WTC11 (cell line): ENCODE measurements around the gene G6PC3. TPM values are rescaled to one million over a fixed set of nuclear protein-coding genes. Genes with fewer than 3 reads are reported as not detected.

ENCODE experiments used
- ATAC-seq: fragments of 200-7000 bp; cut with Tn5 transposase; 2 replicates; pipeline ENCODE4 v1.10.0; 2021; ENCODE audit warnings: mild to moderate bottlenecking, moderate library complexity
- CTCF ChIA-PET: fragments of 300-600 bp; sonication (Branson Sonifier 250); formaldehyde crosslinking; loops from one replicate; lab custom pipeline; 2021; ENCODE audit warnings: antibody characterized with exemption; lab: Charles Lee
- POLR2A ChIA-PET: fragments of 350-600 bp; sonication (Branson Sonifier 250); formaldehyde crosslinking; loops from one replicate; lab custom pipeline; 2021; ENCODE audit warnings: antibody characterized with exemption; lab: Charles Lee
- DNase-seq: peaks from one replicate; pipeline ENCODE4 v3.0.0; 2021; ENCODE audit warnings: low spot score
- H3K27ac Mint-ChIP-seq: 2 replicates; pipeline ENCODE4 v1.8.0; 2021; ENCODE audit warnings: mixed read lengths
- H3K27me3 Mint-ChIP-seq: 2 replicates; pipeline ENCODE4 v1.8.0; 2021; ENCODE audit warnings: low read depth, mild to moderate bottlenecking, moderate library complexity, mixed read lengths
- H3K36me3 Mint-ChIP-seq: 2 replicates; pipeline ENCODE4 v1.8.0; 2021; ENCODE audit warnings: mixed read lengths
- H3K4me1 Mint-ChIP-seq: 2 replicates; pipeline ENCODE4 v1.8.0; 2022; ENCODE audit warnings: mixed read lengths
- H3K4me3 Mint-ChIP-seq: 2 replicates; pipeline ENCODE4 v1.8.0; 2021; ENCODE audit warnings: mild to moderate bottlenecking, moderate library complexity, mixed read lengths
- H3K9me3 Mint-ChIP-seq: 2 replicates; pipeline ENCODE4 v1.8.0; 2021; ENCODE audit warnings: mixed read lengths
- EMX1 ChIP-seq: fragments of 250-450 bp; sonication (Bioruptor Pico); IDR thresholded peaks from 2 replicates; pipeline ENCODE4 v1.8.0; 2021; ENCODE audit warnings: mild to moderate bottlenecking
- FOXJ3 ChIP-seq: sonication (generic); formaldehyde crosslinking; IDR thresholded peaks from 2 replicates; pipeline ENCODE4 v1.9.0; 2021; ENCODE audit warnings: missing genetic modification reagents, mild to moderate bottlenecking, borderline replicate concordance
- GTF2I ChIP-seq: fragments of 250-450 bp; sonication (Bioruptor Pico); conservative IDR thresholded peaks from 2 replicates; pipeline ENCODE4 v1.4.0; 2021; ENCODE audit warnings: mild to moderate bottlenecking
- MYBL2 ChIP-seq: sonication (generic); formaldehyde crosslinking; IDR thresholded peaks from 2 replicates; pipeline ENCODE4 v1.8.1; 2023; ENCODE audit warnings: mild to moderate bottlenecking, moderate library complexity, missing genetic modification reagents
- NR2C2 ChIP-seq: sonication (generic); formaldehyde crosslinking; IDR thresholded peaks from 2 replicates; pipeline ENCODE4 v1.8.0; 2022; ENCODE audit warnings: mild to moderate bottlenecking, missing genetic modification reagents
- SMAD3 ChIP-seq: sonication (generic); formaldehyde crosslinking; IDR thresholded peaks from 2 replicates; pipeline ENCODE4 v1.8.0; 2022; ENCODE audit warnings: missing genetic modification reagents, mild to moderate bottlenecking, borderline replicate concordance
- ZBTB21 ChIP-seq: sonication (generic); formaldehyde crosslinking; IDR thresholded peaks from 2 replicates; pipeline ENCODE4 v1.8.1; 2023; ENCODE audit warnings: mild to moderate bottlenecking, missing genetic modification reagents, borderline replicate concordance
- ZNF317 ChIP-seq: sonication (generic); formaldehyde crosslinking; IDR thresholded peaks from 2 replicates; pipeline ENCODE4 v1.8.1; 2023; ENCODE audit warnings: low read depth, mild to moderate bottlenecking, moderate library complexity, missing genetic modification reagents, borderline replicate concordance
- total RNA-seq: library from RNA; stranded (reverse); gene quantifications from 3 replicates; pipeline ENCODE4 v1.2.3, GENCODE V29; 2021
- TF ChIP-seq, protein P1 (sequence below): sonication (generic); formaldehyde crosslinking; conservative IDR thresholded peaks from 2 replicates; pipeline ENCODE4 v1.8.1; 2023; ENCODE audit warnings: mild to moderate bottlenecking, low read depth, missing genetic modification reagents, moderate library complexity
- TF ChIP-seq, protein P2 (sequence below): fragments of 200-600 bp; IDR thresholded peaks from 2 replicates; pipeline ENCODE4 v1.8.0; 2022; ENCODE audit warnings: antibody characterized with exemption
- TF ChIP-seq, protein P3 (sequence below): sonication (generic); formaldehyde crosslinking; IDR thresholded peaks from 2 replicates; pipeline ENCODE4 v1.8.1; 2022; ENCODE audit warnings: mild to moderate bottlenecking, moderate library complexity, missing genetic modification reagents
- TF ChIP-seq, protein P4 (sequence below): sonication (generic); formaldehyde crosslinking; IDR thresholded peaks from 2 replicates; pipeline ENCODE4 v1.8.1; 2022; ENCODE audit warnings: low read depth, mild to moderate bottlenecking, moderate library complexity, missing genetic modification reagents, borderline replicate concordance
- TF ChIP-seq, protein P5 (sequence below): sonication (generic); formaldehyde crosslinking; IDR thresholded peaks from 2 replicates; pipeline ENCODE4 v1.8.0; 2023; ENCODE audit warnings: mild to moderate bottlenecking, missing genetic modification reagents
- TF ChIP-seq, protein P6 (sequence below): sonication (generic); formaldehyde crosslinking; IDR thresholded peaks from 2 replicates; pipeline ENCODE4 v1.8.1; 2023; ENCODE audit warnings: mild to moderate bottlenecking, missing genetic modification reagents, borderline replicate concordance
- TF ChIP-seq, protein P7 (sequence below): fragments of 250-450 bp; sonication (Bioruptor Pico); IDR thresholded peaks from 2 replicates; pipeline ENCODE4 v2.1.2; 2022; ENCODE audit warnings: mild to moderate bottlenecking, moderate library complexity

Gene G6PC3
- total RNA-seq, 1 experiment from 2014 or later: 121 TPM

DNA sequence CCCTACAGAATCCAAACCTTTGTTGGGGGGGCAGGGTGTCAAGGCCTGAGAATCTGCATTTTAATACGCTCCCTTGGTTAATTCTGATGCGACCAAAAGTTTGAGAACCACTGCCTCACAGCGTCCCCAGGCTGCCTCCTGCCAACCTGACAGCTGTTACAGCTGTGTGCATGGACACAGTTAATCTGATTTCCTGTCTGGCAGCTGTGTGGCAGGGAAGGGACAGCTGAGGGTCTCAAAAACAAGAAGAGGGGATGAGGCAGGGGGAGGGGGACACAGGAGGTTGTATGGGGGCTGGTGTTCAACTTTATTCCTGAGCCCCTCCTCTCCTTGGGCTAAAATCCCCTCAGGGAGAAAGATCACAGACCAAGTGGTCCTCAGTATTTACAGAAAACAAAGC lies 35.4 kb downstream of the G6PC3 start (continued):
- TF ChIP-seq, protein P1, sequence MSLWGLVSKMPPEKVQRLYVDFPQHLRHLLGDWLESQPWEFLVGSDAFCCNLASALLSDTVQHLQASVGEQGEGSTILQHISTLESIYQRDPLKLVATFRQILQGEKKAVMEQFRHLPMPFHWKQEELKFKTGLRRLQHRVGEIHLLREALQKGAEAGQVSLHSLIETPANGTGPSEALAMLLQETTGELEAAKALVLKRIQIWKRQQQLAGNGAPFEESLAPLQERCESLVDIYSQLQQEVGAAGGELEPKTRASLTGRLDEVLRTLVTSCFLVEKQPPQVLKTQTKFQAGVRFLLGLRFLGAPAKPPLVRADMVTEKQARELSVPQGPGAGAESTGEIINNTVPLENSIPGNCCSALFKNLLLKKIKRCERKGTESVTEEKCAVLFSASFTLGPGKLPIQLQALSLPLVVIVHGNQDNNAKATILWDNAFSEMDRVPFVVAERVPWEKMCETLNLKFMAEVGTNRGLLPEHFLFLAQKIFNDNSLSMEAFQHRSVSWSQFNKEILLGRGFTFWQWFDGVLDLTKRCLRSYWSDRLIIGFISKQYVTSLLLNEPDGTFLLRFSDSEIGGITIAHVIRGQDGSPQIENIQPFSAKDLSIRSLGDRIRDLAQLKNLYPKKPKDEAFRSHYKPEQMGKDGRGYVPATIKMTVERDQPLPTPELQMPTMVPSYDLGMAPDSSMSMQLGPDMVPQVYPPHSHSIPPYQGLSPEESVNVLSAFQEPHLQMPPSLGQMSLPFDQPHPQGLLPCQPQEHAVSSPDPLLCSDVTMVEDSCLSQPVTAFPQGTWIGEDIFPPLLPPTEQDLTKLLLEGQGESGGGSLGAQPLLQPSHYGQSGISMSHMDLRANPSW (CRISPR knock-in tag): no peak
- TF ChIP-seq GTF2I (CRISPR knock-in tag) (no peak), EMX1 (CRISPR knock-in tag) (no peak), ZBTB21 (CRISPR knock-in tag) (no peak), SMAD3 (CRISPR knock-in tag) (no peak), MYBL2 (CRISPR knock-in tag) (no peak)
- TF ChIP-seq, protein P2, sequence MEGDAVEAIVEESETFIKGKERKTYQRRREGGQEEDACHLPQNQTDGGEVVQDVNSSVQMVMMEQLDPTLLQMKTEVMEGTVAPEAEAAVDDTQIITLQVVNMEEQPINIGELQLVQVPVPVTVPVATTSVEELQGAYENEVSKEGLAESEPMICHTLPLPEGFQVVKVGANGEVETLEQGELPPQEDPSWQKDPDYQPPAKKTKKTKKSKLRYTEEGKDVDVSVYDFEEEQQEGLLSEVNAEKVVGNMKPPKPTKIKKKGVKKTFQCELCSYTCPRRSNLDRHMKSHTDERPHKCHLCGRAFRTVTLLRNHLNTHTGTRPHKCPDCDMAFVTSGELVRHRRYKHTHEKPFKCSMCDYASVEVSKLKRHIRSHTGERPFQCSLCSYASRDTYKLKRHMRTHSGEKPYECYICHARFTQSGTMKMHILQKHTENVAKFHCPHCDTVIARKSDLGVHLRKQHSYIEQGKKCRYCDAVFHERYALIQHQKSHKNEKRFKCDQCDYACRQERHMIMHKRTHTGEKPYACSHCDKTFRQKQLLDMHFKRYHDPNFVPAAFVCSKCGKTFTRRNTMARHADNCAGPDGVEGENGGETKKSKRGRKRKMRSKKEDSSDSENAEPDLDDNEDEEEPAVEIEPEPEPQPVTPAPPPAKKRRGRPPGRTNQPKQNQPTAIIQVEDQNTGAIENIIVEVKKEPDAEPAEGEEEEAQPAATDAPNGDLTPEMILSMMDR: no peak

DNA sequence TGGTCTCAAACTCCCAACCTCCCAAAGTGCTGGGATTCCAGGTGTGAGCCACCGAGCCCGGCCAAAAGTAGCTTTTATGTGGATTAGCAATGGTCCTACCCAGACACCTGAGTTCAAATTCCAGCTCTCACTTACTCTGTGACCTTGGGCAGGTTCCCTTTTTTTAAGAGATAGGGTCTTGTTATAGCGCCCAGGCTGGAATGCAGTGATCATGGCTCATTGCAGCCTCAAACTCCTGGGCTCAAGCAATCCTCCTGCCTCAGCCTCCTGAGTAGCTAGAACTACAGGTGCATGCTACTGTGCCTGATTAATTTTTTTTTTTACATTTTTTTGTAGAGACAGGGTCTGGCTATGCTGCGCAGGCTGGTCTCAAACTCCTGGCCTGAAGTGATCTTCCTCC lies 36.3 kb downstream of the G6PC3 start:
- TF ChIP-seq FOXJ3 (CRISPR knock-in tag): no peak
- TF ChIP-seq, protein P3, sequence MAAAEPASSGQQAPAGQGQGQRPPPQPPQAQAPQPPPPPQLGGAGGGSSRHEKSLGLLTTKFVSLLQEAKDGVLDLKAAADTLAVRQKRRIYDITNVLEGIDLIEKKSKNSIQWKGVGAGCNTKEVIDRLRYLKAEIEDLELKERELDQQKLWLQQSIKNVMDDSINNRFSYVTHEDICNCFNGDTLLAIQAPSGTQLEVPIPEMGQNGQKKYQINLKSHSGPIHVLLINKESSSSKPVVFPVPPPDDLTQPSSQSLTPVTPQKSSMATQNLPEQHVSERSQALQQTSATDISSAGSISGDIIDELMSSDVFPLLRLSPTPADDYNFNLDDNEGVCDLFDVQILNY (CRISPR knock-in tag): no peak
- TF ChIP-seq, protein P4, sequence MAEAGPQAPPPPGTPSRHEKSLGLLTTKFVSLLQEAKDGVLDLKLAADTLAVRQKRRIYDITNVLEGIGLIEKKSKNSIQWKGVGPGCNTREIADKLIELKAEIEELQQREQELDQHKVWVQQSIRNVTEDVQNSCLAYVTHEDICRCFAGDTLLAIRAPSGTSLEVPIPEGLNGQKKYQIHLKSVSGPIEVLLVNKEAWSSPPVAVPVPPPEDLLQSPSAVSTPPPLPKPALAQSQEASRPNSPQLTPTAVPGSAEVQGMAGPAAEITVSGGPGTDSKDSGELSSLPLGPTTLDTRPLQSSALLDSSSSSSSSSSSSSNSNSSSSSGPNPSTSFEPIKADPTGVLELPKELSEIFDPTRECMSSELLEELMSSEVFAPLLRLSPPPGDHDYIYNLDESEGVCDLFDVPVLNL: no peak
- TF ChIP-seq ZNF317 (CRISPR knock-in tag): no peak
- TF ChIP-seq, protein P5, sequence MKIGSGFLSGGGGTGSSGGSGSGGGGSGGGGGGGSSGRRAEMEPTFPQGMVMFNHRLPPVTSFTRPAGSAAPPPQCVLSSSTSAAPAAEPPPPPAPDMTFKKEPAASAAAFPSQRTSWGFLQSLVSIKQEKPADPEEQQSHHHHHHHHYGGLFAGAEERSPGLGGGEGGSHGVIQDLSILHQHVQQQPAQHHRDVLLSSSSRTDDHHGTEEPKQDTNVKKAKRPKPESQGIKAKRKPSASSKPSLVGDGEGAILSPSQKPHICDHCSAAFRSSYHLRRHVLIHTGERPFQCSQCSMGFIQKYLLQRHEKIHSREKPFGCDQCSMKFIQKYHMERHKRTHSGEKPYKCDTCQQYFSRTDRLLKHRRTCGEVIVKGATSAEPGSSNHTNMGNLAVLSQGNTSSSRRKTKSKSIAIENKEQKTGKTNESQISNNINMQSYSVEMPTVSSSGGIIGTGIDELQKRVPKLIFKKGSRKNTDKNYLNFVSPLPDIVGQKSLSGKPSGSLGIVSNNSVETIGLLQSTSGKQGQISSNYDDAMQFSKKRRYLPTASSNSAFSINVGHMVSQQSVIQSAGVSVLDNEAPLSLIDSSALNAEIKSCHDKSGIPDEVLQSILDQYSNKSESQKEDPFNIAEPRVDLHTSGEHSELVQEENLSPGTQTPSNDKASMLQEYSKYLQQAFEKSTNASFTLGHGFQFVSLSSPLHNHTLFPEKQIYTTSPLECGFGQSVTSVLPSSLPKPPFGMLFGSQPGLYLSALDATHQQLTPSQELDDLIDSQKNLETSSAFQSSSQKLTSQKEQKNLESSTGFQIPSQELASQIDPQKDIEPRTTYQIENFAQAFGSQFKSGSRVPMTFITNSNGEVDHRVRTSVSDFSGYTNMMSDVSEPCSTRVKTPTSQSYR (CRISPR knock-in tag): no peak
- TF ChIP-seq GTF2I (CRISPR knock-in tag): no peak
- TF ChIP-seq, protein P6, sequence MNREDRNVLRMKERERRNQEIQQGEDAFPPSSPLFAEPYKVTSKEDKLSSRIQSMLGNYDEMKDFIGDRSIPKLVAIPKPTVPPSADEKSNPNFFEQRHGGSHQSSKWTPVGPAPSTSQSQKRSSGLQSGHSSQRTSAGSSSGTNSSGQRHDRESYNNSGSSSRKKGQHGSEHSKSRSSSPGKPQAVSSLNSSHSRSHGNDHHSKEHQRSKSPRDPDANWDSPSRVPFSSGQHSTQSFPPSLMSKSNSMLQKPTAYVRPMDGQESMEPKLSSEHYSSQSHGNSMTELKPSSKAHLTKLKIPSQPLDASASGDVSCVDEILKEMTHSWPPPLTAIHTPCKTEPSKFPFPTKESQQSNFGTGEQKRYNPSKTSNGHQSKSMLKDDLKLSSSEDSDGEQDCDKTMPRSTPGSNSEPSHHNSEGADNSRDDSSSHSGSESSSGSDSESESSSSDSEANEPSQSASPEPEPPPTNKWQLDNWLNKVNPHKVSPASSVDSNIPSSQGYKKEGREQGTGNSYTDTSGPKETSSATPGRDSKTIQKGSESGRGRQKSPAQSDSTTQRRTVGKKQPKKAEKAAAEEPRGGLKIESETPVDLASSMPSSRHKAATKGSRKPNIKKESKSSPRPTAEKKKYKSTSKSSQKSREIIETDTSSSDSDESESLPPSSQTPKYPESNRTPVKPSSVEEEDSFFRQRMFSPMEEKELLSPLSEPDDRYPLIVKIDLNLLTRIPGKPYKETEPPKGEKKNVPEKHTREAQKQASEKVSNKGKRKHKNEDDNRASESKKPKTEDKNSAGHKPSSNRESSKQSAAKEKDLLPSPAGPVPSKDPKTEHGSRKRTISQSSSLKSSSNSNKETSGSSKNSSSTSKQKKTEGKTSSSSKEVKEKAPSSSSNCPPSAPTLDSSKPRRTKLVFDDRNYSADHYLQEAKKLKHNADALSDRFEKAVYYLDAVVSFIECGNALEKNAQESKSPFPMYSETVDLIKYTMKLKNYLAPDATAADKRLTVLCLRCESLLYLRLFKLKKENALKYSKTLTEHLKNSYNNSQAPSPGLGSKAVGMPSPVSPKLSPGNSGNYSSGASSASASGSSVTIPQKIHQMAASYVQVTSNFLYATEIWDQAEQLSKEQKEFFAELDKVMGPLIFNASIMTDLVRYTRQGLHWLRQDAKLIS (CRISPR knock-in tag): no peak
- TF ChIP-seq, protein P7, sequence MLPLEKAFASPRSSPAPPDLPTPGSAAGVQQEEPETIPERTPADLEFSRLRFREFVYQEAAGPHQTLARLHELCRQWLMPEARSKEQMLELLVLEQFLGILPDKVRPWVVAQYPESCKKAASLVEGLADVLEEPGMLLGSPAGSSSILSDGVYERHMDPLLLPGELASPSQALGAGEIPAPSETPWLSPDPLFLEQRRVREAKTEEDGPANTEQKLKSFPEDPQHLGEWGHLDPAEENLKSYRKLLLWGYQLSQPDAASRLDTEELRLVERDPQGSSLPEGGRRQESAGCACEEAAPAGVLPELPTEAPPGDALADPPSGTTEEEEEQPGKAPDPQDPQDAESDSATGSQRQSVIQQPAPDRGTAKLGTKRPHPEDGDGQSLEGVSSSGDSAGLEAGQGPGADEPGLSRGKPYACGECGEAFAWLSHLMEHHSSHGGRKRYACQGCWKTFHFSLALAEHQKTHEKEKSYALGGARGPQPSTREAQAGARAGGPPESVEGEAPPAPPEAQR (CRISPR knock-in tag): no peak
- no peak for TF ChIP-seq NR2C2 (CRISPR knock-in tag)
- H3K4me3 Mint-ChIP-seq: no peak overlapping the region
- H3K27me3 Mint-ChIP-seq: no peaks in the 10 kb centered on the region
- ChIA-PET POLR2A (interaction anchor here (0.5 kb wide), 1 partner anchor 17 kb away, joined by 3 read pairs; no protein-coding TSS in a partner anchor), CTCF (interaction anchor here (0.7 to 3.2 kb wide), 5 partner anchors 9 to 256 kb away, joined by 3 to 27 read pairs (median 3); partner anchors contain the start of genes FAM171A2 and HDAC5)
- ATAC-seq (no peak), DNase-seq (no peak)
- no peak overlapping the region for H3K27ac Mint-ChIP-seq
- no peaks in the 10 kb centered on the region for H3K9me3 Mint-ChIP-seq
- peaks cover 30% of the 10 kb centered on the region for H3K4me1 Mint-ChIP-seq
- H3K36me3 Mint-ChIP-seq: no peaks in the 10 kb centered on the region
